Activated CD8-positive, alpha-beta memory T cell treated with anti-CD3 and anti-CD28 coated beads for 1 hour (primary cell): ENCODE results near the gene CCDC102A.
"Not testable (repeated sequence)": the region's sequence is repeated elsewhere in the genome, so short reads cannot be mapped to it uniquely, and the experiment has no call there.

Experiments
- DNase-seq, 2 donors: peaks; one replicate each; pipeline ENCODE4 v3.0.0-alpha.2; 2020; ENCODE audit warnings: low read depth in 1 of 2; ENCODE audit errors: extremely low read depth in 1 of 2

The CCDC102A gene

GRCh38 chr16:57504001-57504400 lies 32.4 kb downstream of the CCDC102A start:
- no peak for DNase-seq

- no peak for DNase-seq
Measured at GRCh38 chr16:57503366-57503765, 33.0 kb downstream of the CCDC102A start.

DNA sequence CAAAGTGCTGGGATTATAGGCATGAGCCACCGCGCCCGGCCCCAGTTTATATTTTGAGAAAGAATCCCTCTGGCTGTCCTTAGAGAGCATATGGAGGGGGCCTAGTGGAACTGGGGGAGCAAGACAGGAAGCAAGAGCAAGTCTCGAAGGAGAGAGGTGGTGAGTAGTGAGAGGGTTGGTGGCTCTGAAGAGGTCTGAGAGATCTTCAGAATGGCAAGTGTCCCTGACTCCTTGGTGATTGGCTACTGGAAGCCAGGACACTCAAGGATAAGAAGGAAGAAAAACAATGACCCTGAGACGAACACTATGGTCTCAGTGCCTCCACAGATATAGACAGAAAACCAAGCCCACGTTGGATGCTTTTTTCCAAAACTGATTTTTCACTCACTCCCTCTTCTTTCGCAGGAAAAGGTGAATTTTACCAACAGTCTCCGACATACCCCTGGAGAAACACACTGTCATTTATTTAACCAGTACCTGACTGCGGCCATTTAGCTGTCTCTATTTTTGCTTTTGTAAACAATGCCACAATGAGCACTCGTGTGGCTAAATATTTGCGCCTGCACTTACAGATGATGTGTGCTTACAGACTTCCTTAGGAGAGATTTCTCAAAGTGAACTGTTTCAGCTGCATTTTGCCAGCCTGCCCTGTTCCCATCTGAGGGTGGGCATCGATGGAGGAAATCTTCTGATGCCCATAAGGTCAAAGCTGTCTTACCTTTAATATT lies 34.2 kb downstream of the CCDC102A start:
- DNase-seq: no peak

GRCh38 chr16:57501492-57501891 lies 34.9 kb downstream of the CCDC102A start:
- no peak for DNase-seq

- DNase-seq: no peak
Measured at GRCh38 chr16:57500578-57501111, 35.7 kb downstream of the CCDC102A start.

- DNase-seq: not testable (repeated sequence)
Measured at GRCh38 chr16:57499941-57500340, 36.4 kb downstream of the CCDC102A start.

DNA sequence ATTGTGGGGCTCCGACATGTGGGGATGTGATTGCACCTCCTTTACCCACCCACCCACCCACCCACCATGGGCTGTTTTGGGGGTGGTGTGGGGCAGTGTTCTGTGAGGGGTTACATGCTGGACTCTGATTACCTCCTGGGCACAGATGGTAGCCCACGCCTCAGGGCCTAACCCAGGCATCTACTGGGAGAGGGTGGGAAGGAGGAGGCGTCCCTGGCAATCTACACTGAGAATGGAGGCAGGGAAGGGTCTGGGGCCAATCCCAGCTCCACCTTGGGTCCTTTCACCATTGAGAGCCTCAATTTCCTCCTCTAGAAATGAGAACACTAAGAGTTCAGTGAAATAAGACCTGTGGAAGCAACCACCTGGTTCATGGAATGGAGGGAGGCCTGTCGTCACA lies 38.3 kb downstream of the CCDC102A start:
- no peak for DNase-seq

GRCh38 chr16:57497121-57497520 lies 39.2 kb downstream of the CCDC102A start:
- DNase-seq: no peak

DNA sequence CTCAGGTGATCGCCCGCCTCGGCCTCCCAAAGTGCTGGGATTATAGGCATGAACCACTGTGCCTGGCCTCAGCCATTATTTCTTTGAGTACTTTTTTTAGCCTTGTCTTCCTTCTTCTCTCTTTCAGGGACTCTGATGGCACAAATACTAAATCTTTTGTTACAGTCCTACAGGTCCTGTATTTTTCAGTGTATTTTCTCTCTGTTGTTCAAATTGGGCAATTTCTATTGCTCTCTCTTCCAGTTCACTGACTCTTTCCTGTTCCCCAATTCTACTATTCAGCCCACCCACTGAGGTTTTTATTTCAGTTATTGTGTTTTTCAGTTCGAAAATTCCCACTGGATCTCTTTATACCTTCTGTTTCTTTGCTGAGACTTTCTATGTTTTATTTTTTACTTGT lies 42.6 kb downstream of the CCDC102A start:
- DNase-seq: no peak

- DNase-seq: no peak
Measured at GRCh38 chr16:57489229-57489628, 47.1 kb downstream of the CCDC102A start.

- DNase-seq: no peak
Measured at GRCh38 chr16:57486858-57487834, 49.2 kb downstream of the CCDC102A start.

DNA sequence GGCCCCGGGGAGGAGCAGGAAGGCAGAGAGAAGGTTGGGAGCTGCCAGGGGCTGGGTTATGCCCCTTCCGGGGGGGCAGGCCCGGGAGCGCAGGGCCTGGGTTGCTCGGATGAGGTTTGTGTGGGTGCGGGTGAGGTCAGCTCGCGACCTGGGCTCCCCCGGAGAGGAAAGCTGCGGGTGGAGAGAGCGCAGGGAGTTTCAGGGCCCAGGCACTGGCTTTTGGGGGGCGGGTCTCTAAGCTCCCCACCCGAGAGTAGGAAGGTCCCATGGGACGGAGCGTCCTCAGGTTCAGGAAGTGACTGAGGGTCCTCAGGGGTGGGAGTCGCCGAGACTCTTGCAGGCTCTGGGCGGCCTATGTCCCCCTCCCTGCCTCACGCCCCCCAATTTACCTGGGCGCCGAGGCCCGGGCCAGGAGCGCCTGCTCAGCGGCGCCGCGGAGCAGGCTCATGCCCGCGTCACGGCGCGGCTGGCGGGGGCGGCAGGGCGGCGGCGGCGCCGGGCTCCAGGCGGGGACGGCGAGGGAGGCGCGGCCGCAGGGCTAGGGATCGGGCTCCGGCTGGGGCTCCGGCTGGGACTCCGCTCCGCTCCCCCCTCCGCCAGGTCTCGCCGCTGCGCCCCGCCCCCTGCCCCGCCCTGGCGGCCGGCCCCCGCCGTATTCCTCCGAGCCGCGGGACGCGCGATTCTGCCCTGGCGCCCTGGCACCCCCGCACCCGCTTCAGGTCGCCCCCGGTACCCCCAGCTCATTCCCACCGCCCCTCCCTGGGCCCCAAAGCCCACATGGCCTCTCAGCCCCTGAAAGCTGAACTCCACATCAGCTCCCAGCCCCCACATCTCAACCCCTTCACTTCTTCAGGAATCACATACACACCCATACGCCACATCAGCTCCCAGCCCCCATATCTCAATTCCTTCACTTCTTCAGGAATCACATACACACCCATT lies 50.2 kb downstream of the CCDC102A start, which contains the start of gene DOK4:
Gene DOK4 (minus strand): TSS at position 578 of the 942 bp plus-strand sequence. CDS start 6,986 bp downstream, outside the sequence.
- DNase-seq: peak; percentile 25 to 75

- DNase-seq: no peak
Measured at GRCh38 chr16:57485091-57485915, 51.1 kb downstream of the CCDC102A start.

DNA sequence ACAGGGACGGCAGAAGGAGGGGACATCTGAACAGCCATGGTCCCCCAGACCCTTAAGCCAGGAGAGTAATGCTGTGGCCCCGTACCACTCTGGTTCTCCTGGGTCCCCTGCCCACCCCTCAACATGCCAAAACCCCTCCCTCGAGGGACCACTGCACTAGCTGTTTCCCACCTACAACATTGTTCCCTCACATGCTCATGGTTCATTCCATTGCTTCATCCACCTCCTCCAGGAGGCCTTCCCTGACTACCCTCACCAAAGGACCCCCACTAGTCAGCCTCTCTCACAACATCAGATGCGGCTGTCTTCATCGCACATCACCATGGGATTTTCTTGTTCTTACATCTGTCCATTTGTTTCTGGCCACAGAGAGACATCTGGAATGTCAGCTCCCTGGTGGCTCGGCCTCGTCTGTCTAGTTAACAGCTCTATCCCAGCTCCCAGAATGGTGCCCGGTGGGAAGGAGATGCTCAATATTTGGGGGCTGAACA lies 51.8 kb downstream of the CCDC102A start:
- no peak for DNase-seq

DNA sequence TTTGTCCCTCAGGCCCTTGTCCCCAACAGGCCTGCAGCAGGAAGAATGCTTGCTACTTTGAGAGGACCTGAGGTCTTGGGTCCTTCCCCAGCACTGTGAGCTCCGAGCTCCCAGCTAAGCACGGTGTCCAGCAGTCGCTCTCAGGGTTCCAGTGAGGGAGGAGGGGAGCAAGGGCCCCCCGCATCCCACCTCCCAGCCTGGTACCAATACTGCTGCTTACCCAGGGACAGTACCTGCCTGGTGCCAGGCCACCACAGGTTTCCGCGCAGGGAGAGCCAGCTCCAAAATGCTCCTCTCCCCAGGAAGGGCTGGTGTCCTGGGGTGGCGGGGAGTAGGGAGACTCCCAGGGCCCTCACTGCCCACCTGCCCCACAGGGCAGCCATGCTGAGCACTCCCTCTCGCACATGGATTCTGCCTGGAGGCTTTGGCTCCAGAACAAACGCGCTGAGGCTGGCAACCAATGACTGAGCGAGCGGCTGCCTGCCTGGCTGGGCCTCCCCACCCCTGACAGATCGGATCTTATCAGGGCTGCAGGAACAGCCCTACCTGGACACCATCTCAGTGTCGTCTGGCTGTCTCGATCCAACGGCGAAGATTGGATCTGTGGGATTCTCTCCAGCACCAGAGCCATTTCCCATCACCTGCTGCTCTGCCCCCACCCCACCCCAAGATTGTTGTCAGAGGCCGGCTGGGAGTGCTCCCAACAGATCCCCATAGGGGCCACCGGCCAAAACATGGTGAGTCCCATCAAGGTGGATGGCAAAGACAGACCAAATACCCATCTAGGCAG lies 52.5 kb downstream of the CCDC102A start:
- no peak for DNase-seq

DNA sequence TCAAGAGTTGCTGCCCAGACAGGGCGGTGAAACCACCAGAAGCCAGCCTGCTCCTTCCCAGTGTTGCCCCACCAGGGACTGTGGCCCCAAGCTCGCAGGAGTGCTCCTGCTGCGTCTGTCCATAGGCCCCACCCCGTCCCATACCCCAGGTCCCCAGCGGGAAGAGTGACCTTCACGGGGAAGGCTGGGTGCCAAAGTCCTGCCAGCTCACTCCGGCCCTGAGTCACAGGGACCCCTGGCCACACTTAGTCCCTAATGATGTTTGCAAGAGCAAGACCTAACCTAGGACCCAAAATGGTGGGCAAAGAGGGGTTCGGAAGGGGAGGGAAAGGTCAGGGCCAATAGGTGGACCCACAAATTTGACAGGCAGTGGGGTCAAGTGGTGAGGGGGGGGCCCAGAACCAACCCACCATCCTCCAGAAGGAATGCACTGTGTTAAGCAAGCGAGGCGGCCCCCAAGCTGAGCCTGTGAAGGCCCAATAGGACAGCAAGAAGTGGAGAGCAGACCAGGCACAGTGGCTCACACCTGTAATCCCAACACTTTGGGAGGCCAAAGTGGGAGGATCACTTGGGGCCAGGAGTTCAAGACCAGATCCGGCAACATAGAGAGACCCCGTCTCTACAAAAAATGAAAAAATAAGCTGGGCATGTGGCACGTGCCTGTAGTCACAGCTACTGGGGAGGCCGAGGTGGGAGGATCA lies 53.4 kb downstream of the CCDC102A start:
- no peak for DNase-seq

DNA sequence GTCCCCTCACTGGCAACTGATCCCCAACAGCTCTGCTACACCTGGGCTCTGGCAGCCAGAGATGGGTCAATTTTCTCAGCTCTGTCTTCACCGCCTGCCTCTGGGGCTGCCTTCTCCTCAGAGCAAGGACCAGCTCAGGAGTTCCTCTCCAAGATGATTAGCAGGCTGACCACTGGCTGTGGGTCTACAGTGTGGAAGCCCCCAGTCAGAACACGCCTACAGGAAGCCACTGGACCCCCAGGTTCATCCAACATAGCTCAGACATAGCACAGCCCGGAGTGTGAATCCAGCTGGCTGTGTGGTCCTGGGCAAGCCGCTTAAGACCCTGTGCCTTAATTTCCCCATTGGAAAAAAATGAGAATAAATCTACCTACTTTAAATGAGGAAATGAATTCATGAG lies 55.0 kb downstream of the CCDC102A start:
- no peak for DNase-seq

GRCh38 chr16:57480754-57481230 lies 55.6 kb downstream of the CCDC102A start:
- no peak for DNase-seq
